G401.6 (cell line): ENCODE measurements around the gene LSR.
"Not testable (repeated sequence)": the region's sequence is repeated elsewhere in the genome, so short reads cannot be mapped to it uniquely, and the experiment has no call there.

Experiments
- FAIRE-seq: peaks from 2 replicates; lab custom pipeline; 2012; peaks lifted over from hg19 to GRCh38; lab: Jason Lieb, UNC

Gene LSR

GRCh38 chr19:35217649-35217990 is 31.2 kb upstream of the LSR start:
- FAIRE-seq = no peak

- no peak for FAIRE-seq
These were observed 29.8 kb upstream of the LSR start for GRCh38 chr19:35219008-35219407.

GRCh38 chr19:35220315-35220921 is 28.4 kb upstream of the LSR start:
- FAIRE-seq = no peak

- FAIRE-seq = not testable (repeated sequence)
These were observed 27.7 kb upstream of the LSR start for GRCh38 chr19:35220973-35221590.

- no peak for FAIRE-seq
These were observed 26.3 kb upstream of the LSR start for GRCh38 chr19:35222373-35223015.

- FAIRE-seq = no peak
These were observed 25.6 kb upstream of the LSR start for GRCh38 chr19:35223084-35223790.

- FAIRE-seq = no peak
These were observed 24.8 kb upstream of the LSR start for GRCh38 chr19:35223862-35224505.

- FAIRE-seq = no peak
These were observed 23.9 kb upstream of the LSR start for GRCh38 chr19:35224681-35225571.

- FAIRE-seq = no peak
These were observed 22.9 kb upstream of the LSR start for GRCh38 chr19:35225951-35226350.

- FAIRE-seq = no peak
These were observed 22.1 kb upstream of the LSR start for GRCh38 chr19:35226748-35227147.

GRCh38 chr19:35228177-35228930 is 20.4 kb upstream of the LSR start, which contains the start of gene FAM187B:
TSS of gene FAM187B (minus strand) at chr19:35228739. CDS start at chr19:35228680, 59 bp downstream.
- no peak for FAIRE-seq

- FAIRE-seq = no peak
These were observed 19.2 kb upstream of the LSR start for GRCh38 chr19:35229601-35230000.

- FAIRE-seq = no peak
These were observed 16.7 kb upstream of the LSR start for GRCh38 chr19:35231956-35232645.

GRCh38 chr19:35232912-35233311 is 15.9 kb upstream of the LSR start:
- FAIRE-seq = no peak

GRCh38 chr19:35236638-35237400 is 12.0 kb upstream of the LSR start:
- no peak for FAIRE-seq

GRCh38 chr19:35239597-35239996 is 9.2 kb upstream of the LSR start:
- not testable (repeated sequence) for FAIRE-seq

GRCh38 chr19:35240327-35240726 is 8.5 kb upstream of the LSR start:
- FAIRE-seq = no peak

- FAIRE-seq = no peak
These were observed 7.4 kb upstream of the LSR start for GRCh38 chr19:35241417-35241816.

GRCh38 chr19:35246466-35247092 is 2.2 kb upstream of the LSR start:
- no peak for FAIRE-seq
